ENCODE measurements around the gene GREB1L. TPM values are rescaled to one million over a fixed set of nuclear protein-coding genes. Genes with fewer than 3 reads are reported as not detected.

GREB1L gene
- polyA plus RNA-seq, 1 donor from 2014 or later, result 23.3 TPM

GRCh38 chr18:21450503-21450902, 208.5 kb downstream of the GREB1L start:
- Histone ChIP-seq H2AFZ (ENCODE audit: low read depth, low read length) (no peak overlapping the region), H3K4me2 (ENCODE audit: low read length) (no peak overlapping the region), H3K27ac (ENCODE audit: low read length) (no peak overlapping the region), H3K9me3 (ENCODE audit: low read length) (no peaks in the 10 kb centered on the region), H4K20me1 (ENCODE audit: insufficient read depth) (no peaks in the 10 kb centered on the region), H3K27me3 (ENCODE audit: insufficient read depth, low read depth, low read length) (no peaks in the 10 kb centered on the region), H3K36me3 (ENCODE audit: insufficient read depth, low read length) (no peaks in the 10 kb centered on the region), H3K4me3 (ENCODE audit: low read length) (no peak overlapping the region), H3K79me2 (replicated peaks; ENCODE audit: insufficient read depth, low read length) (no peaks in the 10 kb centered on the region), H3K9ac (ENCODE audit: low read length) (no peak overlapping the region), H3K9me2 (ENCODE audit: insufficient read depth, low read length) (no peaks in the 10 kb centered on the region), H3F3A (ENCODE audit: insufficient read depth, low read length, poor library complexity, severe bottlenecking) (no peaks in the 10 kb centered on the region)
- TF ChIP-seq, protein P1, sequence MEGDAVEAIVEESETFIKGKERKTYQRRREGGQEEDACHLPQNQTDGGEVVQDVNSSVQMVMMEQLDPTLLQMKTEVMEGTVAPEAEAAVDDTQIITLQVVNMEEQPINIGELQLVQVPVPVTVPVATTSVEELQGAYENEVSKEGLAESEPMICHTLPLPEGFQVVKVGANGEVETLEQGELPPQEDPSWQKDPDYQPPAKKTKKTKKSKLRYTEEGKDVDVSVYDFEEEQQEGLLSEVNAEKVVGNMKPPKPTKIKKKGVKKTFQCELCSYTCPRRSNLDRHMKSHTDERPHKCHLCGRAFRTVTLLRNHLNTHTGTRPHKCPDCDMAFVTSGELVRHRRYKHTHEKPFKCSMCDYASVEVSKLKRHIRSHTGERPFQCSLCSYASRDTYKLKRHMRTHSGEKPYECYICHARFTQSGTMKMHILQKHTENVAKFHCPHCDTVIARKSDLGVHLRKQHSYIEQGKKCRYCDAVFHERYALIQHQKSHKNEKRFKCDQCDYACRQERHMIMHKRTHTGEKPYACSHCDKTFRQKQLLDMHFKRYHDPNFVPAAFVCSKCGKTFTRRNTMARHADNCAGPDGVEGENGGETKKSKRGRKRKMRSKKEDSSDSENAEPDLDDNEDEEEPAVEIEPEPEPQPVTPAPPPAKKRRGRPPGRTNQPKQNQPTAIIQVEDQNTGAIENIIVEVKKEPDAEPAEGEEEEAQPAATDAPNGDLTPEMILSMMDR (IDR thresholded peaks at IDR 0.05; ENCODE audit: poor library complexity, severe bottlenecking), result no peak
- no peak for TF ChIP-seq EZH2 (IDR thresholded peaks at IDR 0.05; ENCODE audit: borderline replicate concordance, insufficient read depth, low read length, poor library complexity, severe bottlenecking)

GRCh38 chr18:21450913-21451312, 208.9 kb downstream of the GREB1L start:
- Histone ChIP-seq H3K4me2 (ENCODE audit: low read length) (no peak overlapping the region), H3K4me3 (ENCODE audit: low read length) (no peak overlapping the region), H3K9me3 (ENCODE audit: low read length) (no peaks in the 10 kb centered on the region), H4K20me1 (ENCODE audit: insufficient read depth) (no peaks in the 10 kb centered on the region), H3K36me3 (ENCODE audit: insufficient read depth, low read length) (no peaks in the 10 kb centered on the region), H3F3A (ENCODE audit: insufficient read depth, low read length, poor library complexity, severe bottlenecking) (no peaks in the 10 kb centered on the region), H3K9me2 (ENCODE audit: insufficient read depth, low read length) (no peaks in the 10 kb centered on the region), H3K79me2 (replicated peaks; ENCODE audit: insufficient read depth, low read length) (no peaks in the 10 kb centered on the region), H3K27me3 (ENCODE audit: insufficient read depth, low read depth, low read length) (no peaks in the 10 kb centered on the region), H2AFZ (ENCODE audit: low read depth, low read length) (no peak overlapping the region), H3K9ac (ENCODE audit: low read length) (no peak overlapping the region), H3K27ac (ENCODE audit: low read length) (no peak overlapping the region)
- TF ChIP-seq, protein P1 (IDR thresholded peaks at IDR 0.05; ENCODE audit: poor library complexity, severe bottlenecking), result no peak
- TF ChIP-seq EP300 (conservative IDR thresholded peaks at IDR 0.05; ENCODE audit: poor library complexity, severe bottlenecking) (no peak), EZH2 (IDR thresholded peaks at IDR 0.05; ENCODE audit: borderline replicate concordance, insufficient read depth, low read length, poor library complexity, severe bottlenecking) (no peak), MXI1 (conservative IDR thresholded peaks at IDR 0.05; ENCODE audit: poor library complexity, severe bottlenecking) (no peak), SMC3 (conservative IDR thresholded peaks at IDR 0.05; ENCODE audit: poor library complexity) (no peak), TAF1 (IDR thresholded peaks at IDR 0.05; ENCODE audit: low read depth) (no peak), RAD21 (conservative IDR thresholded peaks at IDR 0.05) (no peak), POLR2AphosphoS5 (IDR thresholded peaks at IDR 0.05) (no peak)
- TF ChIP-seq, protein P2, sequence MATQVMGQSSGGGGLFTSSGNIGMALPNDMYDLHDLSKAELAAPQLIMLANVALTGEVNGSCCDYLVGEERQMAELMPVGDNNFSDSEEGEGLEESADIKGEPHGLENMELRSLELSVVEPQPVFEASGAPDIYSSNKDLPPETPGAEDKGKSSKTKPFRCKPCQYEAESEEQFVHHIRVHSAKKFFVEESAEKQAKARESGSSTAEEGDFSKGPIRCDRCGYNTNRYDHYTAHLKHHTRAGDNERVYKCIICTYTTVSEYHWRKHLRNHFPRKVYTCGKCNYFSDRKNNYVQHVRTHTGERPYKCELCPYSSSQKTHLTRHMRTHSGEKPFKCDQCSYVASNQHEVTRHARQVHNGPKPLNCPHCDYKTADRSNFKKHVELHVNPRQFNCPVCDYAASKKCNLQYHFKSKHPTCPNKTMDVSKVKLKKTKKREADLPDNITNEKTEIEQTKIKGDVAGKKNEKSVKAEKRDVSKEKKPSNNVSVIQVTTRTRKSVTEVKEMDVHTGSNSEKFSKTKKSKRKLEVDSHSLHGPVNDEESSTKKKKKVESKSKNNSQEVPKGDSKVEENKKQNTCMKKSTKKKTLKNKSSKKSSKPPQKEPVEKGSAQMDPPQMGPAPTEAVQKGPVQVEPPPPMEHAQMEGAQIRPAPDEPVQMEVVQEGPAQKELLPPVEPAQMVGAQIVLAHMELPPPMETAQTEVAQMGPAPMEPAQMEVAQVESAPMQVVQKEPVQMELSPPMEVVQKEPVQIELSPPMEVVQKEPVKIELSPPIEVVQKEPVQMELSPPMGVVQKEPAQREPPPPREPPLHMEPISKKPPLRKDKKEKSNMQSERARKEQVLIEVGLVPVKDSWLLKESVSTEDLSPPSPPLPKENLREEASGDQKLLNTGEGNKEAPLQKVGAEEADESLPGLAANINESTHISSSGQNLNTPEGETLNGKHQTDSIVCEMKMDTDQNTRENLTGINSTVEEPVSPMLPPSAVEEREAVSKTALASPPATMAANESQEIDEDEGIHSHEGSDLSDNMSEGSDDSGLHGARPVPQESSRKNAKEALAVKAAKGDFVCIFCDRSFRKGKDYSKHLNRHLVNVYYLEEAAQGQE (IDR thresholded peaks at IDR 0.05; ENCODE audit: borderline replicate concordance), result no peak
